ENCODE data around the gene NEB. TPM values are rescaled to one million over a fixed set of nuclear protein-coding genes. Genes with fewer than 3 reads are reported as not detected.

NEB gene
- polyA plus RNA-seq, 3 donors: 2.7 TPM; not detected in 2

- Histone ChIP-seq H3K4me1 (ENCODE audit: control insufficient read depth in 1 of 2, insufficient read depth in 2 of 2, low read length in 2 of 2) (no peaks in the 10 kb centered on the region), H3K79me2 (ENCODE audit: insufficient read depth, low read length) (no peaks in the 10 kb centered on the region), H3K27ac (ENCODE audit: low read depth in 1 of 2, low read length in 2 of 2) (no peak overlapping the region), H4K20me1 (ENCODE audit: insufficient read depth, low read length) (no peaks in the 10 kb centered on the region), H3K9ac (ENCODE audit: insufficient read depth, low read length, poor library complexity, severe bottlenecking) (no peak overlapping the region), H2AFZ (ENCODE audit: insufficient read depth, low read depth, low read length, poor library complexity, severe bottlenecking) (no peak overlapping the region), H3K4me2 (replicated peaks; ENCODE audit: extremely low read depth, low read length, poor library complexity, severe bottlenecking) (no peak overlapping the region), H3K36me3 (replicated peaks in 1 of 2; ENCODE audit: control insufficient read depth in 1 of 2, insufficient read depth in 2 of 2, low read length in 2 of 2) (peaks cover 19 to 54% of the 10 kb centered on the region in 2 donors), H3K4me3 (replicated peaks in 1 of 3; ENCODE audit: low read depth in 2 of 3, low read length in 3 of 3) (no peak overlapping the region), H3K9me3 (replicated peaks in 1 of 2; ENCODE audit: control insufficient read depth in 1 of 2, insufficient read depth in 1 of 2, low read length in 2 of 2) (no peaks in the 10 kb centered on the region), H3K27me3 (ENCODE audit: control insufficient read depth in 2 of 2, insufficient read depth in 2 of 2, low read length in 2 of 2) (no peaks in the 10 kb centered on the region)
- no CpG with 5 or more reads among the region's 1 CpG for WGBS (ENCODE audit: insufficient coverage)
- Mint-ChIP-seq H3K4me1 (peaks cover 2% of the 10 kb centered on the region), H3K4me3 (no peak overlapping the region), H3K27ac (no peak overlapping the region), H3K27me3 (ENCODE audit: low read depth in 3 of 3) (no peaks in the 10 kb centered on the region), H3K9me3 (no peaks in the 10 kb centered on the region), H3K36me3 (peaks cover 49 to 50% of the 10 kb centered on the region in 2 donors)
- TF ChIP-seq, protein P1, sequence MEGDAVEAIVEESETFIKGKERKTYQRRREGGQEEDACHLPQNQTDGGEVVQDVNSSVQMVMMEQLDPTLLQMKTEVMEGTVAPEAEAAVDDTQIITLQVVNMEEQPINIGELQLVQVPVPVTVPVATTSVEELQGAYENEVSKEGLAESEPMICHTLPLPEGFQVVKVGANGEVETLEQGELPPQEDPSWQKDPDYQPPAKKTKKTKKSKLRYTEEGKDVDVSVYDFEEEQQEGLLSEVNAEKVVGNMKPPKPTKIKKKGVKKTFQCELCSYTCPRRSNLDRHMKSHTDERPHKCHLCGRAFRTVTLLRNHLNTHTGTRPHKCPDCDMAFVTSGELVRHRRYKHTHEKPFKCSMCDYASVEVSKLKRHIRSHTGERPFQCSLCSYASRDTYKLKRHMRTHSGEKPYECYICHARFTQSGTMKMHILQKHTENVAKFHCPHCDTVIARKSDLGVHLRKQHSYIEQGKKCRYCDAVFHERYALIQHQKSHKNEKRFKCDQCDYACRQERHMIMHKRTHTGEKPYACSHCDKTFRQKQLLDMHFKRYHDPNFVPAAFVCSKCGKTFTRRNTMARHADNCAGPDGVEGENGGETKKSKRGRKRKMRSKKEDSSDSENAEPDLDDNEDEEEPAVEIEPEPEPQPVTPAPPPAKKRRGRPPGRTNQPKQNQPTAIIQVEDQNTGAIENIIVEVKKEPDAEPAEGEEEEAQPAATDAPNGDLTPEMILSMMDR (IDR thresholded peaks at IDR 0.05): no peak
- intact Hi-C loops (cut with micrococcal nuclease): no loop called here
- no peak for DNase-seq
These were observed 248.2 kb downstream of the NEB start for GRCh38 chr2:151486053-151486452.

DNA sequence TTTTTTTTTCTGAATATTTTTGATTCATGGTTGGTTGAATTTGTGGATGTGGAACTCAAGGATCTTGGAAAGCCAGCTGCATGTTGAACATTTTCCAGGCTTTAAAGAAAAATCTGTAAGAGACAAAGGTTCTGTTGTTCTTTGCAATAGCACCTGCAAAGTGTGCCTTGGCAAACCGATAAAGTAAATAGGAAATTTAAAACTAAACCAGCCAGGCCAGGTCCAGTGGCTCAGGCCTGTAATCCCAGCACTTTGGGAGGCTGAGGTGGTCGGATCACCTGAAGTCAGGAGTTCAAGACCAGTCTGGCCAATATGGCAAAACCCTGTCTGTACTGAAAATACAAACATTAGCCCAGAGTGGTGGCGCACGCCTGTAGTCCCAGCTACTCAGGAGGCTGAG is 250.2 kb downstream of the NEB start:
- peaks cover 49 to 52% of the 10 kb centered on the region in 2 donors for H3K36me3 Mint-ChIP-seq
- WGBS (ENCODE audit: insufficient coverage): 94% methylated on average over 3 of the region's 4 CpGs
- Histone ChIP-seq H3K9ac (ENCODE audit: insufficient read depth, low read length, poor library complexity, severe bottlenecking) (no peak overlapping the region), H3K36me3 (replicated peaks in 1 of 2; ENCODE audit: control insufficient read depth in 1 of 2, insufficient read depth in 2 of 2, low read length in 2 of 2) (peaks cover 32 to 71% of the 10 kb centered on the region in 2 donors), H3K27me3 (ENCODE audit: control insufficient read depth in 2 of 2, insufficient read depth in 2 of 2, low read length in 2 of 2) (no peaks in the 10 kb centered on the region), H3K9me3 (replicated peaks in 1 of 2; ENCODE audit: control insufficient read depth in 1 of 2, insufficient read depth in 1 of 2, low read length in 2 of 2) (no peaks in the 10 kb centered on the region), H3K4me2 (replicated peaks; ENCODE audit: extremely low read depth, low read length, poor library complexity, severe bottlenecking) (no peak overlapping the region), H4K20me1 (ENCODE audit: insufficient read depth, low read length) (no peaks in the 10 kb centered on the region), H3K27ac (ENCODE audit: low read depth in 1 of 2, low read length in 2 of 2) (no peak overlapping the region), H3K79me2 (ENCODE audit: insufficient read depth, low read length) (no peaks in the 10 kb centered on the region), H3K4me1 (ENCODE audit: control insufficient read depth in 1 of 2, insufficient read depth in 2 of 2, low read length in 2 of 2) (no peaks in the 10 kb centered on the region), H2AFZ (ENCODE audit: insufficient read depth, low read depth, low read length, poor library complexity, severe bottlenecking) (no peak overlapping the region), H3K4me3 (replicated peaks in 1 of 3; ENCODE audit: low read depth in 2 of 3, low read length in 3 of 3) (no peak overlapping the region)
- H3K27ac Mint-ChIP-seq: no peak overlapping the region
- no peaks in the 10 kb centered on the region for H3K9me3 Mint-ChIP-seq
- intact Hi-C loops (cut with micrococcal nuclease): no loop called here
- DNase-seq: no peak
- no peak overlapping the region for H3K4me3 Mint-ChIP-seq
- peaks cover 2% of the 10 kb centered on the region for H3K4me1 Mint-ChIP-seq
- H3K27me3 Mint-ChIP-seq (ENCODE audit: low read depth in 3 of 3): no peaks in the 10 kb centered on the region
- TF ChIP-seq, protein P1 (IDR thresholded peaks at IDR 0.05): no peak
